Measurements from ENCODE around the gene SETDB1.
A peak's percentile ranks its signal among the peaks of the same experiment; 100 is the strongest.

DNA sequence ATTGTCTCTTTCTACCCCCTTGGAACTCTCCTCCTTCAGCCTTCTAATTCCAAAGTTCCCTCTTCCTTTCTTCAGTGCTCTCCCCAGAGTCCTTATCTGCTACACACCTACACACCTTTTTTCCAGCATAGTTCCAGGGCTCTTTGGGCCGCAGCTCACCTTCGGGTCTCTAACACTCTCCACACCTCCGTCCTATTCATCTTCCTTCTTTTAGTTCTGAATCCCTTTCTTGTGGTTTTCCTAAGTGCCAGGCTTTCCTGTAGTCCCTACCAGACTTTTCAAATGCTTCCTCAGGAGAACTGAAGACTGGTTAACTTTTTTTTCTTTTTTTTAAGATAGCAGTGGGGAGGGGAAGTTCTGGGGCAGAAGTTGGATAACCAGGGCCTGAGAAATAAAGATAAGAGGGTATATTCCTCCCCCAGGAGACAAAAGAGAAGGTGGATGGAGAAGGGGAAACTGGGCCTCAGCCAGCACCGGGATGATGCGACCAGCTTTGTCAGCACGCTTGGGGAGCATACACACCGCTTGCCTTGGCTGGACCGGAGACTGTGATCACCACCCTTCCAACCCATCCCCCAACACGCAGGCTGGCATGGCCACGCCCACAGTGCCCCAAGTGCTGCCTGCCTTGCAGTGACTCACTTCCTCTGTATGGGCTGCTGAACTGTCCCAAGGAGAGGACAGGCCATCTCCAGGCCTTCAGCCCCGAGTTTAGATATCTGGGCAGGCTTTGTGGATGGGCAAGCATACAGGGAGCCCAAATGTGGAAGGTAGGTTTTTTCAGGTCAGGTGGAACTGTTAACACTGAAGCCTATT, 50.9 kb downstream of the SETDB1 start:
- peak; percentile 7 to 87 for TF ChIP-seq POLR2A (IDR thresholded peaks at IDR 0.05)
- TF ChIP-seq, protein P1, sequence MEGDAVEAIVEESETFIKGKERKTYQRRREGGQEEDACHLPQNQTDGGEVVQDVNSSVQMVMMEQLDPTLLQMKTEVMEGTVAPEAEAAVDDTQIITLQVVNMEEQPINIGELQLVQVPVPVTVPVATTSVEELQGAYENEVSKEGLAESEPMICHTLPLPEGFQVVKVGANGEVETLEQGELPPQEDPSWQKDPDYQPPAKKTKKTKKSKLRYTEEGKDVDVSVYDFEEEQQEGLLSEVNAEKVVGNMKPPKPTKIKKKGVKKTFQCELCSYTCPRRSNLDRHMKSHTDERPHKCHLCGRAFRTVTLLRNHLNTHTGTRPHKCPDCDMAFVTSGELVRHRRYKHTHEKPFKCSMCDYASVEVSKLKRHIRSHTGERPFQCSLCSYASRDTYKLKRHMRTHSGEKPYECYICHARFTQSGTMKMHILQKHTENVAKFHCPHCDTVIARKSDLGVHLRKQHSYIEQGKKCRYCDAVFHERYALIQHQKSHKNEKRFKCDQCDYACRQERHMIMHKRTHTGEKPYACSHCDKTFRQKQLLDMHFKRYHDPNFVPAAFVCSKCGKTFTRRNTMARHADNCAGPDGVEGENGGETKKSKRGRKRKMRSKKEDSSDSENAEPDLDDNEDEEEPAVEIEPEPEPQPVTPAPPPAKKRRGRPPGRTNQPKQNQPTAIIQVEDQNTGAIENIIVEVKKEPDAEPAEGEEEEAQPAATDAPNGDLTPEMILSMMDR (IDR thresholded peaks at IDR 0.05): no peak

Measured in adrenal gland (tissue), 5 donors.